DMS53 treated with DMSO at 0.1 percent for 48 hours (cell line): ENCODE results near the gene ST3GAL2.
A peak's percentile ranks its signal among the peaks of the same experiment; 100 is the strongest.
"Not testable (repeated sequence)": the region's sequence is repeated elsewhere in the genome, so short reads cannot be mapped to it uniquely, and the experiment has no call there.

Source experiments
- DNase-seq: peaks from one replicate; lab custom pipeline; 2025; ENCODE audit not compliant: unreplicated experiment; lab: John Stamatoyannopoulos, UW

The ST3GAL2 gene

GRCh38 chr16:70418274-70418992, 20.5 kb downstream of the ST3GAL2 start:
- DNase-seq, result no peak

DNA sequence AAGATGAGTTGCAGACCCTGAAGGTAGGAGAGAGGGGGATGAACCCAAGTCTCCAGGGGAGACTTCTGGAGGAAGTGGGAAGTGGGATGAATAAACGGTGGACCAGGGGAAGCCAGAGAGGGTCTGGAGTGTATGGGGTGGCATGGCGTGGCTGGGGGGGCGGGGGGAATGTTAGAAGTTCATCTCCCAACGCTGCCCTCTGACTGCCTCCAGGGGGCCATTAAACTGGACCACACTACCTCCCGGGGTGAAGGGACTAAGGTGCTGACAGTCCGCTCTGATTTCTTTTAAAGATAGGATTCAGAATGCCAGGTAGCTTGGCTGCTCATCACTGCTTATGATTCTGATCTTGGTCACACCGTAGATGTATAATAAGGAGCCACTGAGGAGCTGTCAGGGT, 21.2 kb downstream of the ST3GAL2 start:
- DNase-seq, result no peak

DNA sequence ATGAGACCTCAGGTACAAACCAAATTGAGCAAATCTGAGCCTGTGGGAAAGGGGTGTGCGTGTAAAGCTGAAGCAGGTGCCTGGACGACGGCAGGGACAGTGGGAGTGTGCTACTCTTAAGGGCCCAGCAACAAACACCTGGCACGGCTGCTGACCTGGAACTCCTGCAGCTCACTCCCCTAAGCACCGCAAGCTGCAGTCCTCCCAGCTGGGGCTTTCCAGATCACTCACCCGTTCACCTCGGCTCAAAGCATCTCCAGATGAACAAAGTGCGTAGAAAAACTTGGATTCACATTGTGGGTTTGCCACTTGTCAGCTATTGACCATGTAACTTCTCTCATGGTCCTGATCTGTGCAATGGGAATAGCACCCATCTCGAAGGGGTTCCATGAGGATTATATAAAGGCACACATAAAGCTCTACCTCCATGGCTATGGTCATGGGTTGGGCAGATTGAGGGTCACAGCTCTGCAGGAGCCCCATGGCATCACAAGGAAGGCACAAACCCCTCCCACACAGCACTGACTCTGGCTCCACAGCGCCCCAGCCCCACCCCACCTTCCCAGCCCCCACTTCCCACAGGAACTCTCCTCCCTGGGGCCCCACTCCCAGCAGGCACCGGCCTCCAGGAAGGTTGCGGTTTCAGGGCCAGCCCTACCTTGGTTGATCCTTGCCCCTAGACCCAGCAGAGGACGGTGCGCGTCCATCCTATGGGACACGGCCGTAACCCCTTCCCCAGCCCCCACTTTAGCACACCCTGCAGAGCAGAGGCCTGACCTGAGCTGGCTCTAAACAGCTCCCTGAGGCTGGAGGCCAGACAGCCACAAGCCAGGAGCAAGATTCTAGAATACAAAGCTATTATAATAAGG, 21.9 kb downstream of the ST3GAL2 start:
- DNase-seq, result peak; percentile 37

DNA sequence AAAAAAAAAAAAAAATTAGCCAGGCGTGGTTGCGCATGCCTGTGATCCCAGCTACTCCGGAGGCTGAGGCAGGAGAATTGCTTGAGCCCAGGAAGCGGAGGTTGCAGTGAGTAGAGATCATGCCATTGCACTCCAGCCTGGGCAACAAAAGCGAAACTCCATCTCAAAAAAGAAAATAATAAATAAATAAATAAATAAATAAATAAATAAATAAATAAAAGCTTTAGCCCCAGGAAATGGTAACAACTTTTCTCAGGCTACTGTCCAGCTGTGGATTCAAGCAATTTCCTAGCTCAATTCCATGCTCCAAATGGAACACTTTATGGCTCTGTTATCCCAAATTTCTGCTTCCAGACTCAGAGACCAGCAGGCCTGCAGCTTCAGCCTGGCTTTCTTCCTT, 25.3 kb downstream of the ST3GAL2 start:
- not testable (repeated sequence) for DNase-seq

DNA sequence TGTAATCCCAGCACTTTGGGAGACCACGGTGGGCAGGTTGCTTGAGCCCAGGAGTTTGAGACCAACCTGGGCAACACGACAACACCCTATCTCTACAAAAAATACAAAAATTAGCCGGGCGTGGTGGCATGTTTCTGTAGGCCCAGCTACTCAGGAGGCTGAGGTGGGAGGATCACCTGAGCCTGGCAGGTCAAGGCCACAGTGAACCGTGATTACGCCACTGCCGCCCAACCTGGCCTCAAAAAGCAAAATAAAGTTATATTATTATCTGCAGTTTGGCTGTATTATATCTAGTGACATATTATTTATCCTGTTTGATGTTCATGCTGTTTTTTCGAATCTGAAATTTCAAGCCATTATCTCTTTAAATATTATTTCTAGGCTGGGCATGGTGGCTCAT, 26.5 kb downstream of the ST3GAL2 start:
- DNase-seq, result no peak

GRCh38 chr16:70410734-70411133, 28.2 kb downstream of the ST3GAL2 start:
- no peak for DNase-seq

DNA sequence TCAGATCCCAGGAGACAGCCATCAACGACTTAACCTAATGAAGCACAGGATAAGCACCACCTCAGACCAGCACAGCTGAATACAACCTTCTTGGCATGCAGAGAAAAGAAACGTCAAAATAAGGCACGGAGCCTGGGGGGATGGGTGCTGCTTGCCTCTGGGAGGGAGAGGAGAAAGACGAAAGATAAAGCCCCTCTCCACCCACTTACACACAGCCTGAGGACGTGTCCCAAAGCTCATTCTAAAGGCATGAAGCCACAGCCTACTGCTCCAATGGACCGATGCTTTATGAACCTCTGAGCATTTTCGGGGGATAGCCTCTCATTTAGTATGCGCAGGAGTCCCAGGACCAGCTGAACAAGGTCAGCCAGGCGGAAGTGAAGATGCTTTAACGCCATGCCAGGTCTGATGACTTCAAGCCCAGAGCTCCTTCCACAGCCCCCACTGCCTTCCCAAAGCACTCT, 31.1 kb downstream of the ST3GAL2 start:
- DNase-seq, result no peak

DNA sequence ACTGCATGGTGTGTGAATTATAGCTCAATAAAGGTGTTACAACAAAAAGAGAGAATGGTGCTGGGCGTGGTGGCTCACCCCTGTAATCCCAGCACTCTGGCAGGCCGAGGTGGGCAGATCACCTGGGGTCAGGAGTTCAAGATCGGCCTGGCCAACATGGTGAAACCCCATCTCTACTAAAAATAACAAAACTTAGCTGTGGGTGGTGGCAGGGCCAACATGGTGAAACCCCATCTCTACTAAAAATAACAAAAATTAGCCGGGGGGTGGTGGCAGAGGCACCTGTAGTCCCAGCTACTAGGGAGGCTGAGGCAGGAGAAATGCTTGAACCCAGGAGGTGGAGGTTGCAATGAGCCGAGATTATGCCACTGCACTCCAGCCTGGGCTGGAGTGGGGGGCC, 32.8 kb downstream of the ST3GAL2 start:
- DNase-seq, result not testable (repeated sequence)

GRCh38 chr16:70402916-70403659, 35.8 kb downstream of the ST3GAL2 start:
- no peak for DNase-seq

DNA sequence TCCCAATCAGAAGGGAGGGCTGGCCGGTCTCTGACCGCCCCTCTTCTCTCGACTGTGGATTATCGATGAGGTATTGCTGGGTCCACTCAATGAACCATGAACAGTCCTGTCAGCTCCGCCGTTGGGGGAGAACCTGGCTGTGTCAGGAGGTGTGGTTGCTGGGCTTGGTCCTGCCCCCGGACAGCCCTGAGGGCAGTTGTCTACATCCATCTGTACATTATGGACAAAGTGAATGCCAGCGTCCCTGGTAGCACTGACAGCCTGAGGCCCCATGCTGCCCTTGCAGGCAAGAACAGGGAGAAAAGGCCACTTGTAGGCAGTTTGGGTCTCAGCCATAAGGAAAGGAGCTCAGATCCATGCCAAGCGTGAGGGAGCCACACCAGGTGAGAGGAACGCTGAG, 38.9 kb downstream of the ST3GAL2 start:
- DNase-seq, result no peak

GRCh38 chr16:70399381-70399780, 39.5 kb downstream of the ST3GAL2 start:
- DNase-seq, result no peak

GRCh38 chr16:70398177-70398743, 40.6 kb downstream of the ST3GAL2 start:
- no peak for DNase-seq

DNA sequence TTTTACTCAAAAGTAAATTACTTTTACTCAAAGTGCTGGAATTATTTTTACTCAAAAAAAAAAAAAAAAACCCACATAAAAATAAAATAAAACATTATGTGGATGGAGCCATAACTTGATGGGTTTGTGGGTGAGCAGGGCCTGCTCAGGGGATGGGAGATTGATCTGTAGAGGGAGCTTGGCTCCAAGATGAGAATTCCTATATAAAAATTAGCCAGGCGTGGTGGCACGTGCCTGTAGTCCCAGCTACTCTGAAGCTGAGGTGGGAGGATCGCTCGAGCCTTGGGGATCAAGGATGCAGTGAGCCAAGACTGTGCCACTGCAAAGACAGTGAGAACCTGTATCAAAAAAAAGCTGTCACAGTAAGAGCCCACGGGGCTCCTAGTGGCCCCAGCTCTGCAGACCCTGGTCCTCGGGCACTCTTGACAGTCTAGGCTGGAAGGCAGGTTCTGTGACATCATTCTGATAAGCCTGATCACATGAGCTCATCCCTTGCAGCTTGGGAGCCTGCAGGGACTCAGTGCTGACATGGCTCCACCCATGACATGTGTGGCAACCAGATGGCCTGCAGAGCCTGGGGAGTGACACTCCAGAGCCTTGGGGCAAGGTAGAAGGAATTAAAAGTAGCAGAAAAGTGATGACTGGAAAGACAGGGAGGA, 42.5 kb downstream of the ST3GAL2 start:
- no peak for DNase-seq

DNA sequence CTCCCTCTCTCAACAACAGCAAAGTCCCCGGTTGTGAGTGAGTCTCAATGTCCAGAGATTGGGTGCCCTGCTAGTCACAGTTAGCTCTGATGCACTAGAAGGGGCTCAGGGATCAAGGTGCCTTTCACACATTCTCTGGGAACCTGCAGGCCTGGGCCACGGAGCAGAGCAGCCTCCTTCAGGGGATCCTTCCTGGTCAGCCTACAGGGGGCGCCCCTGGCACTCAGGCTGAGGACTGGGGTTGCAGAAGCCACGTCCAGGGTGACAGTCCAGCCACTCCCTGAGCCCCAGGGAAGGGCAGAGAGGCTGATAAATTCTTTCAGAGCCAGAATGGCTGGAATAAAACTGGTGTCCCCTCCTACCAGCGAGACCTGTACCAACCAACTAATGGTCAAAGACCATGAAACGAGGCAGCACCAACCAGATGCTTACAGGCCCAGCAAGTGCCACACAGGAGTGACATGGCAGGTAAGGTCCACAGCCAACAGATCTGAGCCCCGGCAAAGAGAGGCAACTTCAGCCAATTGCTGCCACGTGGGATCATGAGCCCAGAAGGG, 43.5 kb downstream of the ST3GAL2 start:
- peak; percentile 10 for DNase-seq

DNA sequence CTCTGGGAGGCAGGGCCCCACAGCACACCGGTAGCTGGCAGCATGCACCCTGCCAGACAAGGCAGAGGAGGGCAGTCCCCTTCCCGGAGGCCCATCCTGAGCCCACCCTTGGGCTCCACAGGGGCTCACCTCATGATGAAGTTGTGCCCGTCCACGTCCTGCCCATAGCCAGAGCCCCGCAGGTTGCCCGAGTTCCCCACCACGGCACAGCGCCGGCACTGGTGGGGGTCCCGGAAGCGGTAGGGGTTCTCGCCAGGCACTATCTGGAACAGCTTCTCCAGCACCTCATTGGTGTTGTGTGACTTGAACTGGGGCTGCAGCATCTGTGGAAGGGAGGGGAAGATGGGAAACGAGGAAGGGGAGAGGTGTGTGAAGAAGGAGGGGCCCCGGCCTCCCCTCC, 44.0 kb downstream of the ST3GAL2 start:
- DNase-seq, result no peak

GRCh38 chr16:70393662-70394061, 45.2 kb downstream of the ST3GAL2 start:
- no peak for DNase-seq

DNA sequence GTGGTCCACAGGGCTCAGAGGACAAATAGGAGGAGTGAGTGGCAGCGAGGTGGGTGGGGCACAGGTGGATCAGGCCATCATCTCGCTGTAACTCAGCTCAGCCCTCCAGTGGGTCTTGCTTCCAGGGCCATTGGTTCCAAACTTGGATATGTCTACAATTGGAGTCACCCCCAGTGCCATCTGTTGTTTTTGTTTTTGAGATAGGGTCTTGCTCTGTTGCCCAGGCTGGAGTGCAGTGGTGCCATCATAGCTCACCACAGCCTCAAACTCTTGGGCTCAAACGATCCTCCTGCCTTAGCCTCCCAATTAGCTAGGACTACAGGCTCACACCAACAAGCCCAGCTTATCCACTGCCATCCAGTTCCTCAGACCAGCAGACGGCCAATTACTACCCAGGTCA, 46.3 kb downstream of the ST3GAL2 start:
- no peak for DNase-seq

DNA sequence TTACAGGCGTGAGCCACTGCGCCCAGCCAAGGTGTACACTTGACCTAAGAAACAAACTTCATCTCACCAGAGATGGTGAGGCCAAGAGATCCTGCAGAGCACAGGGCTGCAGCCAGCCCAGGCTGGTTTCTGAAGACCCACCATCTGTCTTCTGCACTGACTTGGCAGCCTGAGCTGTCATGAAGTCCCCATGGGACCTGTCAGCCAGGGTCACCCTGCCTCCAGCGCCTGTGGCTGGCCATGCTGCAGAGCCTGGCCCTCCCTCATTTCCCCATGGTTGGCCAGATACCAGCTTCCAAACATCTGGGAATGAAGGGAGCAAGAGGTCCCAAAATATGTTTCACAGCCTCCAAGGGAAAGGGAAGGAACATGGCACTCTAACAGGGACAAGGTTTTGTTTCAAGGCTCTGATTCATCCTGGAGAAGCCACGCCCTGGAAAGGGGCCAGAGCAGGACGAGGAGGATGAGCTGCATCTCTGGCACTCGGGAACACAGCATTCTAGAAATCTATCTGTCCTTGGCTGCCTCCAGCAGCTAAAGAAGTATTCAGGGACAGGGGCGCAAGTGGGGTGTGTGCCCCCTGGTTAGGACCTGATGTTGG, 46.9 kb downstream of the ST3GAL2 start:
- no peak for DNase-seq

GRCh38 chr16:70391446-70391845, 47.5 kb downstream of the ST3GAL2 start:
- DNase-seq, result no peak

GRCh38 chr16:70390774-70391173, 48.1 kb downstream of the ST3GAL2 start:
- DNase-seq, result no peak
